GM21737 (cell line): ENCODE data around the gene KCTD11.

Experiments
- ATAC-seq: cut with Tn5 transposase; IDR thresholded peaks from one replicate; pipeline ENCODE4 v1.9.1; 2021; ENCODE audit warnings: mild to moderate bottlenecking, moderate library complexity; ENCODE audit not compliant: unreplicated experiment

Gene KCTD11

GRCh38 chr17:7351665-7352502 lies at the start of gene KCTD11:
Gene KCTD11, plus strand, starts transcription at chr17:7352162.
- peak; percentile 54 for ATAC-seq

GRCh38 chr17:7304179-7304578 lies 47.8 kb upstream of the KCTD11 start:
- ATAC-seq, result no peak

- ATAC-seq, result peak; percentile 67
Measured at GRCh38 chr17:7306911-7307685, 44.9 kb upstream of the KCTD11 start, which contains the start of gene EIF5A. Gene EIF5A, plus strand, starts transcription at chr17:7307628. Its CDS starts 2,008 bp downstream, at chr17:7309636.

GRCh38 chr17:7307686-7308624 lies 44.0 kb upstream of the KCTD11 start:
- ATAC-seq, result peak; percentile 2

- peak; percentile 20 for ATAC-seq
Measured at GRCh38 chr17:7308625-7309433, 43.1 kb upstream of the KCTD11 start.

- no peak for ATAC-seq
Measured at GRCh38 chr17:7309628-7310027, 42.3 kb upstream of the KCTD11 start.

GRCh38 chr17:7311110-7311705 lies 40.8 kb upstream of the KCTD11 start:
- no peak for ATAC-seq

GRCh38 chr17:7312432-7313087 lies 39.4 kb upstream of the KCTD11 start:
- no peak for ATAC-seq

- ATAC-seq, result no peak
Measured at GRCh38 chr17:7313088-7313889, 38.7 kb upstream of the KCTD11 start.

- ATAC-seq, result no peak
Measured at GRCh38 chr17:7313890-7314718, 37.9 kb upstream of the KCTD11 start.

GRCh38 chr17:7314719-7315569 lies 37.0 kb upstream of the KCTD11 start, which contains the start of gene GPS2:
Gene GPS2, minus strand, starts transcription at chr17:7315360. Its CDS starts 308 bp downstream, at chr17:7315052.
- peak; percentile 65 for ATAC-seq

- ATAC-seq, result no peak
Measured at GRCh38 chr17:7315570-7316235, 36.3 kb upstream of the KCTD11 start.

GRCh38 chr17:7317161-7317803 lies 34.7 kb upstream of the KCTD11 start:
- no peak for ATAC-seq

GRCh38 chr17:7318121-7318860 lies 33.7 kb upstream of the KCTD11 start:
- ATAC-seq, result no peak

GRCh38 chr17:7321466-7321865 lies 30.5 kb upstream of the KCTD11 start:
- ATAC-seq, result no peak
